Activated naive CD4-positive, alpha-beta T cell treated with anti-CD3 and anti-CD28 coated beads, Interleukin-2, amount 50 U/mL, for 24 hours (primary cell): ENCODE data around the gene JAK3.
A peak's percentile ranks its signal among the peaks of the same experiment; 100 is the strongest.
"Not testable (repeated sequence)": the region's sequence is repeated elsewhere in the genome, so short reads cannot be mapped to it uniquely, and the experiment has no call there.

Experiments
- H3K27ac Mint-ChIP-seq: one replicate; pipeline ENCODE4 v1.8.0; 2021; ENCODE audit warnings: mild to moderate bottlenecking, mixed read lengths
- H3K27me3 Mint-ChIP-seq: one replicate; pipeline ENCODE4 v1.8.0; 2021; ENCODE audit warnings: mixed read lengths
- H3K36me3 Mint-ChIP-seq: one replicate; pipeline ENCODE4 v1.8.0; 2021; ENCODE audit warnings: mixed read lengths
- H3K4me1 Mint-ChIP-seq: one replicate; pipeline ENCODE4 v1.8.0; 2021; ENCODE audit warnings: mixed read lengths
- H3K4me3 Mint-ChIP-seq: one replicate; pipeline ENCODE4 v1.8.0; 2021; ENCODE audit warnings: mild to moderate bottlenecking, mixed read lengths
- H3K9me3 Mint-ChIP-seq: one replicate; pipeline ENCODE4 v1.8.0; 2021; ENCODE audit warnings: mixed read lengths

The JAK3 gene

DNA sequence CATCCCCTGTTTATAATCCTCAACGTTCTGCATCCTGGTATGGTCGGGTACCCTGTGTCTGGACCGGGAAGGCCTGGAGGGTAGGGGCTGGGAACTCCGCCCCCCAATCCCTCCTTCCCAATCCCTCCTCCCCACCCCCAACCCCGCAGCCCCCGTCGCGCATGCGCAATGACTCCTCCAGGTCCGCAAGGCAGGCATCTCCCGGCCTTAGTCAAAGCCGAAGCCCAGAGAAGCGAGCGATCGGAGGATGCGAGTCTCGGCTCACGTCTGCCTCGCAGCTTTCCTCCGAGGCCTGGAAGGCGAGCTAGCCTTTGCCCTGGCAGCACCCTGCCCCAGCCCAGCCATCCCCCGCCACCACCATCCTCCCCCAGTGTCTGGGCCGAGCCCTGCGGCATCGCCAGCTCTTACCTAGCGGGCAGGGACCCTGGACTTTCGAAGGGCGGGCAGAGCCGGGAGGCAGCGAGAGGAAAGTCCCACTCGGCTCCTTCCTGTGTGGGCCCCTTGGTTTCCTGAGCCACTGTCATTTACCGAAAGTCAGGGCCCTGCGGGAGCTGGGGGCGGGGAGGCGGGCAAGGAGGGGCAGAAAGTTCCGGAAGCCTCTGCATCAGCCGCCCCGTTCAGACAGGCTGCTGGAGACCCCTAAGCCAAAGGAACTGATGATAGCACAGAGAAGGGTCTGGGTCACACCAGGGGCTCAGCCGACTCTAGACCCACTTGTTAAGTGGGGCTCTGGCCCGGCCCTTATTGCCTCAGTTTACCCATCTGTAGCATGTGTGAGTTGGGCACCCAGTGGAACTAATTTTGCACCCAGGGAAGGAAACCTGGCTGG is at the start of gene JAK3:
Gene JAK3, minus strand, starts transcription at position 445 of the 829 bp plus-strand sequence. CDS start 3,565 bp downstream, outside the sequence.
- H3K4me1 Mint-ChIP-seq: peaks cover 66% of the 10 kb centered on the region
- H3K9me3 Mint-ChIP-seq: no peaks in the 10 kb centered on the region
- no peaks in the 10 kb centered on the region for H3K27me3 Mint-ChIP-seq
- peak within 1 kb of the TSS; percentile 90 for H3K4me3 Mint-ChIP-seq
- H3K36me3 Mint-ChIP-seq: peaks cover 4% of the 10 kb centered on the region
- H3K27ac Mint-ChIP-seq: peak within 1 kb of the TSS; percentile 99

DNA sequence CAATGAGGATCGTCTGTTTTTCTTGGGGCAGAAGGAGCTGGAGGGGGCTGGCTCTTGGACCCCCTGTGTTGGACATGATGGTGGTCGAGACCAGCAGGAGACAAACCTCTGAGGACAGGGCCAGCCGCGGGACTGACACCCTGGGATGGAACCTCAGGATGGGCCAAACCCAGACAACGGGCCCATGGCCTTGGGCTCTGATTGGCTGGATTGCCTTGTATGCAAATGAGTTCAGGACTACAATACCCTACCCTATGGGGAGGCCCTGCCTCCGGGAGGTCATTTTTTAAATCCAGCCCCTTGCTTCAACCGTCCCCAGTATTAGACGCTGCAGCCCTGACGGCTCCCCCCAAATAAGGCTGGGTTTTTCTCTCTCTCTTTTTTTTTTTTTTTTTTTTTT is 46.0 kb upstream of the JAK3 start:
- H3K4me3 Mint-ChIP-seq: no peak overlapping the region
- H3K36me3 Mint-ChIP-seq: peaks cover 2% of the 10 kb centered on the region
- no peaks in the 10 kb centered on the region for H3K9me3 Mint-ChIP-seq
- H3K4me1 Mint-ChIP-seq: no peaks in the 10 kb centered on the region
- no peak overlapping the region for H3K27ac Mint-ChIP-seq
- no peaks in the 10 kb centered on the region for H3K27me3 Mint-ChIP-seq

DNA sequence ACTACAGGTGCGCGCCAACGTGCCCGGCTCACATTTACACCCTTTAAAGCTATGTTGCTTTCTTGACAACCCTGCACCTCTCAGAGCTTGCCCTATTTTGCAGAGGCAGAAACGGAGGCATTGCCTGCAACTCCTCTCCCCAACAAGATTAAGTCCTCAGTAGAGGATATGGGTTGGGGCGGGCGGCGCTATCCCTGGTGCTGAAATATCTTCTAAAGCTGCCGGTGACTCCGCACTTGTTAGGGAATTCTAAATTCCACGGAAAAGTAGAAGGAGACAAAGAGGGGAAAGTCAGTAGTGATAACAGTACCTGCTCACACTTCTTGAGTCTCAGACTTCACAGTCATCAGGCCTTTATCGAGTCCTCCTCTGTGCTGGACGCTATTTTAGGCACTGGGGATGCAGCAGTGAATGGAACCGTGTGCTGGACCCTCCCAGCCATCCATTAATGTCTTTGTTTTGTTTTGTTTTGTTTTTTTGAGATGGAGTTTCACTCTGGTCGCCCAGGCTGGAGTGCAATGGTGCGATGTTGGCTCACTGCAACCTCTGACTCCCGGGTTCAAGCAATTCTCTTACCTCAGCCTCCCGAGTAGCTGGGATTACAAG is 41.9 kb upstream of the JAK3 start:
- no peak overlapping the region for H3K4me3 Mint-ChIP-seq
- no peak overlapping the region for H3K27ac Mint-ChIP-seq

DNA sequence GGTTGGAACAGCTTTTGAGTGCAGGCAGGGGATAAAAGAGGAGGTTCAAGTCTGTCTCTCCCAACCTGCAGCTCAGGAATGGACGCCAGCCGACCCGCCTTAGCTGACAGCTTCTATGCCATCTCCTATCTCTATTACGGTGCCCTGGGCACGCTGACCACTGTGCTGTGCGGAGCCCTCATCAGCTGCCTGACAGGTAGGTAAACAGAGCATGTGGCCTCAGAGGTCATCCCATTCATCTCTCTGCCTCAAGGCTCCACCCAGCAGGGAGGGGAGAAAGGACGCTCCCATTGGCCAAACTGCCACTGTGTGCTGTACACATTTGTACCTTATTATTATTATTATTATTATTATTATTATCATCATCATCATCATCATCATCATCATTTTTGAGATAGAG is 40.5 kb upstream of the JAK3 start:
- H3K9me3 Mint-ChIP-seq: no peaks in the 10 kb centered on the region
- peaks cover 2% of the 10 kb centered on the region for H3K36me3 Mint-ChIP-seq
- no peak overlapping the region for H3K27ac Mint-ChIP-seq
- H3K4me1 Mint-ChIP-seq: no peaks in the 10 kb centered on the region
- no peaks in the 10 kb centered on the region for H3K27me3 Mint-ChIP-seq
- H3K4me3 Mint-ChIP-seq: no peak overlapping the region

More for the DNA sequence above, 41.9 kb upstream of the JAK3 start:
- Mint-ChIP-seq H3K27me3 (no peaks in the 10 kb centered on the region), H3K36me3 (peaks cover 2% of the 10 kb centered on the region), H3K9me3 (no peaks in the 10 kb centered on the region), H3K4me1 (no peaks in the 10 kb centered on the region)

DNA sequence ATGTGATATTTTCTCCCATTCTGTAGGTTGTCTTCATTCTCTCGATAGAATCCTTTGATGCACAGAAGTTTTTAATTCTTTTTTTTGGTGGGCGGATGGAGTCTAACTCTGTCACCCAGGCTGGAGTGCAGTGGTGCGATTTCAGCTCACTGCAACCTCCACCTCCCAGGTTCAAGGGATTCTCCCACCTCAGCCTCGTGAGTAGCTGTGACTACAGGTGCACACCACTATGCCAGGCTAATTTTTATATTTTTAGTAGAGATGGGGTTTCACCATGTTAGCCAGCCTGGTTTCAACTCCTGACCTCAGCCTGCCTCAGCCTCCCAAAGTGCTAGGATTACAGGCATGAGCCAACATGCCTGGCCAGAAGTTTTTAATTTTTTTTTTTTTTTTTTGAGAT is 39.4 kb upstream of the JAK3 start:
- not testable (repeated sequence) for H3K9me3 Mint-ChIP-seq, H3K4me1 Mint-ChIP-seq, H3K36me3 Mint-ChIP-seq, H3K27me3 Mint-ChIP-seq, H3K27ac Mint-ChIP-seq, H3K4me3 Mint-ChIP-seq

DNA sequence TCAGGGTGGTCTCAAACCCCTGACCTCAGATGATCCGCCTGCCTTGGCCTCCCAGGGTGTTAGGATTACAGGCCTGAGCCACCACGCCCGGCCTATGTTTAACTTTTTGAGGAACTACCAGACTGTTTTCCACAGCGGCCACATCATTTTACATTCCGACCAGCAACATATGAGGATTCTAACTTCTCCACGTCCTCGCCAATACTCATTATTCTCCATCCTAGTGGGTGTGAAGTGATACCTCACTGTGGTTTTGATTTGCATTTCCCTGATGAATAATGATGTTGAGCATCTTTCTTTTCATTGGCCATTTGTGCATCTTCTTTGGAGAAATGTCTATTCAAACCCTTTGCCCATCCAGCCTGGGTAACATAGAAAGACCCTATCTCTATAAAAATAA is 38.7 kb upstream of the JAK3 start:
- no peak overlapping the region for H3K4me3 Mint-ChIP-seq
- no peaks in the 10 kb centered on the region for H3K4me1 Mint-ChIP-seq
- no peaks in the 10 kb centered on the region for H3K27me3 Mint-ChIP-seq
- H3K9me3 Mint-ChIP-seq: no peaks in the 10 kb centered on the region
- no peak overlapping the region for H3K27ac Mint-ChIP-seq
- peaks cover 2% of the 10 kb centered on the region for H3K36me3 Mint-ChIP-seq

DNA sequence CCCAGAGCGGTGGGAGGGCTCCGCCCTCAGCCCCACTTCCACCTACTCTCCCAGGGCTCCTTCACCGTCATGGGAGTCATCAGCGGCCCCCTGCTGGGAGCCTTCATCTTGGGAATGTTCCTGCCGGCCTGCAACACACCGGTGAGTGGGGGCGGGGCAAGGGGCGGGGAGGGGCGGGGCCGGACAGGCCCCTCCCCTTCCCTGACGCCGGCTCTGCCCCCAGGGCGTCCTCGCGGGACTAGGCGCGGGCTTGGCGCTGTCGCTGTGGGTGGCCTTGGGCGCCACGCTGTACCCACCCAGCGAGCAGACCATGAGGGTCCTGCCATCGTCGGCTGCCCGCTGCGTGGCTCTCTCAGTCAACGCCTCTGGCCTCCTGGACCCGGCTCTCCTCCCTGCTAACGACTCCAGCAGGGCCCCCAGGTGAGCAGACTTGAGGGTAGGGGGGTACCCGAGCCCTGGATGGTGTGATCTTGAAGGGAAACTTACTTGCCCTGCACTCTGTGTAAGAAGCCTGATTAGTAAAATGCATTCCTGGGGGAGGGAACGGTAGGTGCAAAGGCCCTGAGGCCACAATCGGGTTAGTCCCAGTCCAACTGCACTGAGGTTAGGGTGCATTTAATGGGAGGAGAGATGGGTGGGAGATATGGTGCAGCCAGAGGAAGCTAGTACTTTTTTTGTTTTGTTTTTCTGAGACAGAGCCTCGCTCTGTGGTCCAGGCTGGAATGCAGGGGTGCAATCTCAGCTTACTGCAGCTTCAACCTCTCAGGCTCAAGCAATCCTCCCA is 36.0 kb upstream of the JAK3 start:
- H3K36me3 Mint-ChIP-seq: no peaks in the 10 kb centered on the region
- no peak overlapping the region for H3K4me3 Mint-ChIP-seq
- no peaks in the 10 kb centered on the region for H3K27me3 Mint-ChIP-seq
- no peaks in the 10 kb centered on the region for H3K9me3 Mint-ChIP-seq
- H3K4me1 Mint-ChIP-seq: no peaks in the 10 kb centered on the region
- no peak overlapping the region for H3K27ac Mint-ChIP-seq

DNA sequence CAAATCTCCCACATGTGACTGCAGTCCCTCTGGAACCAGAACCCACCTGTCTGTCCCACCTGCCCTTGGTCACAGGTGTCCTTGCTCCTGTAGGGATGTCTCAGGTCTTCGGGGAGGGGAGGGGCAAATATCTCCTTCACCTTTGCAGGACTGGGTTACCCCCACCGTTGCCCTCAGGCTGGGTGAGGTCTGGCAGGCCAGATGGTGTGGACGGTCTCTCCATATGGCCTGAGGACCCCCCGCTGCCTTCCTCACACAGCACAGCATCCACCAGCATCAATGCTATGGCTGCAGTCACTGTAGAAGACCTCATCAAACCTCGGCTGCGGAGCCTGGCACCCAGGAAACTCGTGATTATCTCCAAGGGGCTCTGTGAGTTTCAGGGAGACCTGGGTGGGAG is 33.9 kb upstream of the JAK3 start:
- H3K4me1 Mint-ChIP-seq: no peaks in the 10 kb centered on the region
- no peaks in the 10 kb centered on the region for H3K9me3 Mint-ChIP-seq
- H3K4me3 Mint-ChIP-seq: no peak overlapping the region
- H3K27ac Mint-ChIP-seq: no peak overlapping the region
- no peaks in the 10 kb centered on the region for H3K27me3 Mint-ChIP-seq
- no peaks in the 10 kb centered on the region for H3K36me3 Mint-ChIP-seq

DNA sequence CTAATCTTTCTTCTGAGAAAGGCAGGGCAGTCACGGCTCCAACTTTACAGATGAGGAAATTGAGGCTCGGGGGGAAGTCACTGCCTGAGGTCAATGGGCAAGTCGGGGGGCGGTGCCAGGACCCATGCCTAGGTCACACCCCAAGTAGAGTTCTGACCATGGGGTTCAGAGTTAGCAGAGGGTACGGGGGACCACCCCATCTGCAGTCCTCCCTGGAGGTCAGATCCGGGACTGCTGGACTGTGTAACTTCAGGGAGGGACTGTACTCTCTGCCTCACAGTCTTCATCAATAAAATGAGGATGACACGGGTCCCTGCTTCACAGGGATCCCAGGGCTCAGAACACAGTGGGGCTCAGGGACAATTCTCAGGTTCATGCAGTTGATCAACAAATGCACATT is 31.7 kb upstream of the JAK3 start:
- H3K4me1 Mint-ChIP-seq: peaks cover 3% of the 10 kb centered on the region

DNA sequence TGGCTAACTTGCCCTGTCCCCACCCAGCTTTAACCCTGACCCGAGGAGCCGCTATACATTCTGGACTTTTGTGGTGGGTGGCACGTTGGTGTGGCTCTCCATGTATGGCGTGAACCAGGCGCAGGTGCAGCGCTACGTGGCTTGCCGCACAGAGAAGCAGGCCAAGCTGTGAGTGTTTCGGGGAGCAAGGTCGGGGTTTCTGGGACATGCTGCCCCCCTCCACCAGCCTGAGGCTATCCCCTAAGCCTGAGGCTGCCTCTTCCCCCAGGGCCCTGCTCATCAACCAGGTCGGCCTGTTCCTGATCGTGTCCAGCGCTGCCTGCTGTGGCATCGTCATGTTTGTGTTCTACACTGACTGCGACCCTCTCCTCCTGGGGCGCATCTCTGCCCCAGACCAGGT is 29.9 kb upstream of the JAK3 start:
- H3K36me3 Mint-ChIP-seq: no peaks in the 10 kb centered on the region
- no peak overlapping the region for H3K27ac Mint-ChIP-seq
- no peaks in the 10 kb centered on the region for H3K9me3 Mint-ChIP-seq
- no peaks in the 10 kb centered on the region for H3K27me3 Mint-ChIP-seq
- no peak overlapping the region for H3K4me3 Mint-ChIP-seq
- peaks cover 3% of the 10 kb centered on the region for H3K4me1 Mint-ChIP-seq

More for the DNA sequence above, 31.7 kb upstream of the JAK3 start:
- Mint-ChIP-seq H3K36me3 (no peaks in the 10 kb centered on the region), H3K4me3 (no peak overlapping the region), H3K9me3 (no peaks in the 10 kb centered on the region), H3K27ac (no peak overlapping the region), H3K27me3 (no peaks in the 10 kb centered on the region)

DNA sequence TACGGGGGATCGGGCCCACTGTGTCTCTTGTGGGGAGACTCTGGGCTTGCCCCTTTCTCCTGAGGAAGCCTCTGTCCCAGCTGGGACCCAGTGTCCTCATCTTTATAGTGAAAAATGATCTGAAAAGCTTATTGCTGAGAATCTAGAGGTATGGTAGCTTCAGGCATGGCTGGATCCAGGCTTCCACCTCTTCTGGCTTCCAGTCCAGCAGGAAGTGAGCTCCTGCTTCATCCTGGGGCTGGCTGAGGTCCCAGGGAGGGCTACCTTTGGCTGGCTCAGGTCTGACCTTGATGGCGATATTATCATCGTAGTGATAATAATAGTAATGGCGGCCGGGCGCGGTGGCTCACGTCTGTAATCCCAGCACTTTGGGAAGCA is 27.0 kb upstream of the JAK3 start:
- Mint-ChIP-seq H3K9me3 (no peaks in the 10 kb centered on the region), H3K4me1 (peaks cover 13% of the 10 kb centered on the region), H3K4me3 (peak overlapping the region; percentile 57), H3K36me3 (peaks cover 1% of the 10 kb centered on the region), H3K27ac (no peak overlapping the region), H3K27me3 (no peaks in the 10 kb centered on the region)

DNA sequence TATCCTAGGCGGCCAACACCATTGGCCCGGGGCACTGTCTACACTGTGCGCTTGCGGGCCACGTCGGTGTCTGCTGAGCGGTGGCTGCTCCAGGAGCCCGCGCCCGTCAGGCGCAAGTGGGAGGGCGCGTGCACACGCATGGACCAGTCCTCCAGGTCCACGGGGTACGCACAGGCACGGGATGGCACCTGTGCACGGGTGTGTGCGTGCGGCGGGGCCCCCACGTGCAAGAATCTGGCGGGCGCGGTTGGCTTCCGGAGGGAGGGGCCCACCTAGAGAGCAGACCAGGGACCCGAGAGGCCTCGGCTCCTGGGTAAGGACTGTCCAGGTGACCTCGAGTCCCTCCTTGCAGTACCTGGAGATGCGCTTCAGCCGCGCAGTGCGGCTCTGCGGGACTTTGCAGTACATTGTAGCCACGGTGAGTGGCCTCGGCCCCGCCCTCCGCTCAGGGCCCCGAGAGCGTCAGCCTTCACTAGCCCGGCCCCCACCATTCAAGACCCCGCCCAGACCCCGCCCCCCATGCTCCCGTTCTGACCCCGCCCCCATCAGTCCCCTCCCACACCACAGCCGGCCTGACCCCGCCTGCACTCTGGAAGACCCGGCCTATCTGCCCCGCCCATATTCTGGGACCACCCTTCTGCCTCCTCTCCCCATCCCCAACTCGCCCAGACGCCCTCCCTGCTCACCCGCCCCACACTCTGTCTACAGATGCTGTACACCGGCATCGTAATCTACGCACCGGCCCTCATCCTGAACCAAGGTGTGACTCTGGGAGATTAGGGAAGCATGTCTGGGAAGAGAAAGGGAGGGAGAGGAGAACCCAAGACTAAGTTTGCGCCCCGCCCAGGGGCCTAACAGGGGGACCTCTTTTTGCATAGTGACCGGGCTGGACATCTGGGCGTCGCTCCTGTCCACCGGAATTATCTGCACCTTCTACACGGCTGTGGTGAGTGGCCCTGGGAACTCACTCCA is 26.3 kb upstream of the JAK3 start:
- Mint-ChIP-seq H3K27ac (no peak overlapping the region), H3K27me3 (no peaks in the 10 kb centered on the region), H3K4me1 (peaks cover 13% of the 10 kb centered on the region), H3K36me3 (peaks cover 1% of the 10 kb centered on the region), H3K9me3 (no peaks in the 10 kb centered on the region), H3K4me3 (peak overlapping the region; percentile 84)

DNA sequence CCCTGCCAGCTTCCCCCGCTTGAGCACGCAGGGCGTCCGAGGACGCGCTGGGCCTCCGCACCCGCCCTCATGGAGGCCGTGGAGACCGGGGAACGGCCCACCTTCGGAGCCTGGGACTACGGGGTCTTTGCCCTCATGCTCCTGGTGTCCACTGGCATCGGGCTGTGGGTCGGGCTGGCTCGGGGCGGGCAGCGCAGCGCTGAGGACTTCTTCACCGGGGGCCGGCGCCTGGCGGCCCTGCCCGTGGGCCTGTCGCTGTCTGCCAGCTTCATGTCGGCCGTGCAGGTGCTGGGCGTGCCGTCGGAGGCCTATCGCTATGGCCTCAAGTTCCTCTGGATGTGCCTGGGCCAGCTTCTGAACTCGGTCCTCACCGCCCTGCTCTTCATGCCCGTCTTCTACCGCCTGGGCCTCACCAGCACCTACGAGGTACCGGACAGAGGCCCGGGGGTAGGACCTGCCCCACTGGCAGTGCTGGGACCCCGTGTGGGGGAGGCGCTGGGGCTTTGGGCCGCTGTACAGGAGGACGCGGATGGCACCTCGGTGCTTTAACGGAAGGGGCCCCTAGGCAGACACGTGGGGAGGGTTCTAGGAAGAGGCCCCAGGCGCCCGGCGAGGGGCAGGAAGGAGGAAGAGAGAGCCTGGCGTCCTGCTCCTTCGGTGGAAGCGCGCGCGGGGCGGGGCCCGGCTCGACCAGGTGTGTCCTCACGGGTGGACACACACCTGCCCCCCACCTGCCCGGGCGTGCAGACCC is 24.6 kb upstream of the JAK3 start:
- Mint-ChIP-seq H3K9me3 (no peaks in the 10 kb centered on the region), H3K36me3 (peaks cover 1% of the 10 kb centered on the region), H3K4me1 (peaks cover 13% of the 10 kb centered on the region), H3K27ac (peak overlapping the region; percentile 41), H3K27me3 (no peaks in the 10 kb centered on the region), H3K4me3 (peak overlapping the region; percentile 84)

DNA sequence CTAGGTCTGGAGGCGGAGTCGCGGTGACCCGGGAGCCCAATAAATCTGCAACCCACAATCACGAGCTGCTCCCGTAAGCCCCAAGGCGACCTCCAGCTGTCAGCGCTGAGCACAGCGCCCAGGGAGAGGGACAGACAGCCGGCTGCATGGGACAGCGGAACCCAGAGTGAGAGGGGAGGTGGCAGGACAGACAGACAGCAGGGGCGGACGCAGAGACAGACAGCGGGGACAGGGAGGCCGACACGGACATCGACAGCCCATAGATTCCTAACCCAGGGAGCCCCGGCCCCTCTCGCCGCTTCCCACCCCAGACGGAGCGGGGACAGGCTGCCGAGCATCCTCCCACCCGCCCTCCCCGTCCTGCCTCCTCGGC is 24.1 kb upstream of the JAK3 start, which contains the start of gene SLC5A5:
Gene SLC5A5, plus strand, starts transcription at position 68 of the 373 bp plus-strand sequence. CDS start 375 bp downstream, outside the sequence.
- Mint-ChIP-seq H3K27ac (peak within 1 kb of the TSS; percentile 84), H3K36me3 (peaks cover 1% of the 10 kb centered on the region), H3K4me3 (peak within 1 kb of the TSS; percentile 84), H3K27me3 (no peaks in the 10 kb centered on the region), H3K9me3 (no peaks in the 10 kb centered on the region), H3K4me1 (peaks cover 13% of the 10 kb centered on the region)
